KOPT-K1 (cell line): ENCODE results near the gene IKZF3.
"Not testable (repeated sequence)": the region's sequence is repeated elsewhere in the genome, so short reads cannot be mapped to it uniquely, and the experiment has no call there.

Experiments
- H3K27ac ChIP-seq: fragments of 200-600 bp; sonication (generic); 2 replicates; pipeline ENCODE4 v1.5.1; 2016; ENCODE audit warnings: antibody characterized with exemption, mild to moderate bottlenecking, low read depth, low read length; ENCODE audit not compliant: poor library complexity, severe bottlenecking
- H3K36me3 ChIP-seq: fragments of 200-600 bp; sonication (generic); 2 replicates; pipeline ENCODE4 v1.5.1; 2017; ENCODE audit warnings: antibody characterized with exemption, mild to moderate bottlenecking, low read length, moderate library complexity; ENCODE audit not compliant: insufficient read depth
- H3K9me3 ChIP-seq: fragments of 200-600 bp; sonication (generic); 2 replicates; pipeline ENCODE4 v1.5.1; 2017; ENCODE audit warnings: antibody characterized with exemption, low read length, mild to moderate bottlenecking; ENCODE audit not compliant: insufficient read depth, poor library complexity, severe bottlenecking

The IKZF3 gene

GRCh38 chr17:39725923-39726322, 138.2 kb downstream of the IKZF3 start:
- H3K27ac ChIP-seq, H3K9me3 ChIP-seq: not testable (repeated sequence)
- H3K36me3 ChIP-seq, result peaks cover 33% of the 10 kb centered on the region

GRCh38 chr17:39724731-39725130, 139.4 kb downstream of the IKZF3 start:
- no peak overlapping the region for H3K27ac ChIP-seq
- no peaks in the 10 kb centered on the region for H3K9me3 ChIP-seq
- H3K36me3 ChIP-seq, result peaks cover 33% of the 10 kb centered on the region

- H3K9me3 ChIP-seq, result no peaks in the 10 kb centered on the region
- no peak overlapping the region for H3K27ac ChIP-seq
- H3K36me3 ChIP-seq, result peaks cover 20% of the 10 kb centered on the region
These were observed 140.9 kb downstream of the IKZF3 start for GRCh38 chr17:39722965-39723848.

GRCh38 chr17:39722104-39722503, 142.0 kb downstream of the IKZF3 start:
- Histone ChIP-seq H3K27ac (no peak overlapping the region), H3K36me3 (peaks cover 9% of the 10 kb centered on the region; the same call in 1 of the 2 replicates), H3K9me3 (no peaks in the 10 kb centered on the region)

GRCh38 chr17:39719563-39720355, 144.4 kb downstream of the IKZF3 start:
- Histone ChIP-seq H3K9me3 (no peaks in the 10 kb centered on the region), H3K36me3 (no peaks in the 10 kb centered on the region), H3K27ac (no peak overlapping the region)

GRCh38 chr17:39717660-39718059, 146.5 kb downstream of the IKZF3 start:
- no peaks in the 10 kb centered on the region for H3K36me3 ChIP-seq
- no peaks in the 10 kb centered on the region for H3K9me3 ChIP-seq

GRCh38 chr17:39716879-39717536, 147.1 kb downstream of the IKZF3 start:
- Histone ChIP-seq H3K36me3 (no peaks in the 10 kb centered on the region), H3K27ac (no peak overlapping the region), H3K9me3 (no peaks in the 10 kb centered on the region)

More at GRCh38 chr17:39717660-39718059, 146.5 kb downstream of the IKZF3 start:
- H3K27ac ChIP-seq, result no peak overlapping the region

GRCh38 chr17:39716073-39716818, 147.9 kb downstream of the IKZF3 start:
- H3K36me3 ChIP-seq, result no peaks in the 10 kb centered on the region
- no peaks in the 10 kb centered on the region for H3K9me3 ChIP-seq
- H3K27ac ChIP-seq, result no peak overlapping the region

GRCh38 chr17:39715375-39716072, 148.6 kb downstream of the IKZF3 start:
- Histone ChIP-seq H3K9me3 (no peaks in the 10 kb centered on the region), H3K36me3 (no peaks in the 10 kb centered on the region), H3K27ac (no peak overlapping the region)

- no peaks in the 10 kb centered on the region for H3K9me3 ChIP-seq
These were observed 149.9 kb downstream of the IKZF3 start for GRCh38 chr17:39714234-39714633.

GRCh38 chr17:39711851-39712250, 152.3 kb downstream of the IKZF3 start:
- H3K9me3 ChIP-seq, result no peaks in the 10 kb centered on the region
- H3K27ac ChIP-seq, result no peak overlapping the region
- H3K36me3 ChIP-seq, result no peaks in the 10 kb centered on the region

More at GRCh38 chr17:39714234-39714633, 149.9 kb downstream of the IKZF3 start:
- no peaks in the 10 kb centered on the region for H3K36me3 ChIP-seq
- H3K27ac ChIP-seq, result no peak overlapping the region

- not testable (repeated sequence) for H3K36me3 ChIP-seq, H3K27ac ChIP-seq, H3K9me3 ChIP-seq
These were observed 153.0 kb downstream of the IKZF3 start for GRCh38 chr17:39711071-39711470.

GRCh38 chr17:39709998-39710964, 153.8 kb downstream of the IKZF3 start:
- Histone ChIP-seq H3K27ac (no peak overlapping the region), H3K36me3 (no peaks in the 10 kb centered on the region), H3K9me3 (no peaks in the 10 kb centered on the region)
